HEK293T (cell line): ENCODE measurements around the gene PPP2R3C.

Experiments used
- ELF4 ChIP-seq: fragments of 450-650 bp; IDR thresholded peaks from 2 replicates; pipeline ENCODE4 v1.6.1; 2017; ENCODE audit warnings: antibody characterized with exemption
- TARDBP ChIP-seq: fragments of 450-650 bp; IDR thresholded peaks from 2 replicates; pipeline ENCODE4 v1.6.1; 2016

GRCh38 chr14:35154016-35154415 is 32.2 kb upstream of the PPP2R3C start:
- no peak for TF ChIP-seq ELF4
- no peak for TF ChIP-seq TARDBP
